BE2C (cell line): ENCODE measurements around the gene SPI1.

Experiments
- DNase-seq: peaks from one replicate; pipeline ENCODE4 v3.0.0-alpha.2; 2020
- H3K27me3 ChIP-seq: fragments of 250-450 bp; sonication (Bioruptor Pico); 2 replicates; pipeline ENCODE4 v1.5.1; 2020; ENCODE audit warnings: mild to moderate bottlenecking
- H3K36me3 ChIP-seq: fragments of 250-450 bp; sonication (Bioruptor Pico); 2 replicates; pipeline ENCODE4 v1.5.1; 2020; ENCODE audit warnings: mild to moderate bottlenecking
- H3K4me1 ChIP-seq: fragments of 250-450 bp; sonication (Bioruptor Pico); 2 replicates; pipeline ENCODE4 v1.5.1; 2020
- H3K4me3 ChIP-seq: 2 replicates; pipeline ENCODE4 v1.5.1; 2011; ENCODE audit warnings: low read depth, low read length
- H3K9me3 ChIP-seq: fragments of 250-450 bp; sonication (Bioruptor Pico); 2 replicates; pipeline ENCODE4 v1.5.1; 2020
- TF ChIP-seq, protein P1 (sequence below): IDR thresholded peaks from 2 replicates; pipeline ENCODE4 v1.5.1; 2012; ENCODE audit warnings: mild to moderate bottlenecking, low read depth, low read length

SPI1 gene

DNA sequence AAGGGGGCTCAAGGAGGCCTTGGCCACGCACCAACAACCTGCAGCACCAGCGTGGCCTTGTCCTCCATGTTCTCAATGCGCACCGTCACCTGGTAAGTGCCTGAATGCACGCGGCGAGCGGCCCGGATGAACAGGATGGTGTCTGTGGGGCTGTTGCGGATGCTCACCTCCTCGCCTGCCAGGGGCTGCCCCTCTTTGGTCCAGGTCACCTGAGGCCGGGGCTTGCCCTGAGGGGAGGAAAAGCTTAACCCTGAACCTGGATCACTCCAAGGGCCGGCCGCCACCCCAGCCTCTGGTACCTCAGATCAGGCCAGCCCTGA lies 44.9 kb downstream of the SPI1 start:
- Histone ChIP-seq H3K36me3 (no peaks in the 10 kb centered on the region), H3K4me1 (no peaks in the 10 kb centered on the region), H3K27me3 (no peaks in the 10 kb centered on the region), H3K4me3 (no peak overlapping the region), H3K9me3 (no peaks in the 10 kb centered on the region)
- DNase-seq, result no peak
- TF ChIP-seq, protein P1, sequence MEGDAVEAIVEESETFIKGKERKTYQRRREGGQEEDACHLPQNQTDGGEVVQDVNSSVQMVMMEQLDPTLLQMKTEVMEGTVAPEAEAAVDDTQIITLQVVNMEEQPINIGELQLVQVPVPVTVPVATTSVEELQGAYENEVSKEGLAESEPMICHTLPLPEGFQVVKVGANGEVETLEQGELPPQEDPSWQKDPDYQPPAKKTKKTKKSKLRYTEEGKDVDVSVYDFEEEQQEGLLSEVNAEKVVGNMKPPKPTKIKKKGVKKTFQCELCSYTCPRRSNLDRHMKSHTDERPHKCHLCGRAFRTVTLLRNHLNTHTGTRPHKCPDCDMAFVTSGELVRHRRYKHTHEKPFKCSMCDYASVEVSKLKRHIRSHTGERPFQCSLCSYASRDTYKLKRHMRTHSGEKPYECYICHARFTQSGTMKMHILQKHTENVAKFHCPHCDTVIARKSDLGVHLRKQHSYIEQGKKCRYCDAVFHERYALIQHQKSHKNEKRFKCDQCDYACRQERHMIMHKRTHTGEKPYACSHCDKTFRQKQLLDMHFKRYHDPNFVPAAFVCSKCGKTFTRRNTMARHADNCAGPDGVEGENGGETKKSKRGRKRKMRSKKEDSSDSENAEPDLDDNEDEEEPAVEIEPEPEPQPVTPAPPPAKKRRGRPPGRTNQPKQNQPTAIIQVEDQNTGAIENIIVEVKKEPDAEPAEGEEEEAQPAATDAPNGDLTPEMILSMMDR, result no peak

GRCh38 chr11:47332791-47333525 lies 45.4 kb downstream of the SPI1 start:
- Histone ChIP-seq H3K36me3 (no peaks in the 10 kb centered on the region), H3K4me3 (no peak overlapping the region), H3K9me3 (no peaks in the 10 kb centered on the region), H3K4me1 (no peaks in the 10 kb centered on the region), H3K27me3 (no peaks in the 10 kb centered on the region)
- TF ChIP-seq, protein P1, result no peak
- no peak for DNase-seq

DNA sequence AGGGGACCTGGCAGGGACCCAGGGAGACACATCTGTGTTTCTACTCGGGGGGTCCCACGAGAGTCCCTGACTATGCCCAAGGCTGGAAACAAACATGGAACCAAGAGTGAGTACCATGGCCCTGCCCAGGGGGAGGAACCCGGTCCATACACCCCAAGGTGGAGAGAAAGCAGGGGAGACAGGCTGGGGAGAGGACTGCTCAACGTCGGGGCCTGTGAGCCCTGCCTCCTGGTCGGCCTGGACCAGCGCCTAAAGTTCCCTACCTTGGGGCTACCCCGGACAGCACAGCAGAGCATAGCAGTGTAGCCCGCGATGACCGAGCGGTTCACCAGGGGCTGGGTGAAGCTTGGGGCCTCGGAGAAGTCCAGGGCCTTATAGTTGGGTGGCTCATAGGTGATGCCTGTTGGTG lies 46.0 kb downstream of the SPI1 start:
- TF ChIP-seq, protein P1, result no peak
- DNase-seq, result no peak
- Histone ChIP-seq H3K4me3 (no peak overlapping the region), H3K9me3 (no peaks in the 10 kb centered on the region), H3K27me3 (no peaks in the 10 kb centered on the region), H3K4me1 (no peaks in the 10 kb centered on the region), H3K36me3 (no peaks in the 10 kb centered on the region)

GRCh38 chr11:47331454-47332302 lies 46.7 kb downstream of the SPI1 start:
- TF ChIP-seq, protein P1, result no peak
- no peaks in the 10 kb centered on the region for H3K27me3 ChIP-seq
- H3K36me3 ChIP-seq, result no peaks in the 10 kb centered on the region
- H3K9me3 ChIP-seq, result no peaks in the 10 kb centered on the region
- H3K4me1 ChIP-seq, result no peaks in the 10 kb centered on the region
- no peak overlapping the region for H3K4me3 ChIP-seq
- DNase-seq, result no peak

- no peaks in the 10 kb centered on the region for H3K9me3 ChIP-seq
- no peaks in the 10 kb centered on the region for H3K4me1 ChIP-seq
- H3K36me3 ChIP-seq, result no peaks in the 10 kb centered on the region; the same call in 1 of the 2 replicates
- TF ChIP-seq, protein P1, result no peak
- H3K4me3 ChIP-seq, result no peak overlapping the region
- DNase-seq, result no peak
- no peaks in the 10 kb centered on the region for H3K27me3 ChIP-seq
These were observed 48.1 kb downstream of the SPI1 start for GRCh38 chr11:47329987-47330931.
